Activated CD4-positive, alpha-beta T cell treated with anti-CD3 and anti-CD28 coated beads for 4 hours (primary cell): ENCODE results near the gene PDE2A.

Source experiments
- DNase-seq, 2 donors: peaks; one replicate each; pipeline ENCODE4 v3.0.0-alpha.2; 2020

Gene PDE2A

GRCh38 chr11:72537051-72537450, 137.2 kb downstream of the PDE2A start:
- no peak for DNase-seq

DNA sequence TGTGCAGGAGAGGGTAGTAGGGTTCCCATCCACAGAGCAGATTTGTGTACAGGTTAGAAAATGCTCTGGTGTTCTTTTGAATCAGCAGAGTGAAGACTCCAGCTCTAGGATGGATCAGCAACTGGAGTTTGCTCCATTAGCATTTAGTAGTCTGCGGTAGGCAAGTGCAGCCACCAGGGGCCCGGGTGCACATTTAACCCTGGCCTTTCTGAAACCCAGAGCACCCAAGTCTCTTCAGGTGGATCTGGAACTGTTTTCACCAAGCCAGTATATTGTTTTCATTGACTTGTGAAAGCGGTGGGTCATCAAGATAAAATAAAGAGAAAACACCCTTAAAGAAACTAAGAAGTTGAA, 139.1 kb downstream of the PDE2A start:
- DNase-seq: no peak

GRCh38 chr11:72534371-72535193, 139.6 kb downstream of the PDE2A start:
- DNase-seq: no peak

DNA sequence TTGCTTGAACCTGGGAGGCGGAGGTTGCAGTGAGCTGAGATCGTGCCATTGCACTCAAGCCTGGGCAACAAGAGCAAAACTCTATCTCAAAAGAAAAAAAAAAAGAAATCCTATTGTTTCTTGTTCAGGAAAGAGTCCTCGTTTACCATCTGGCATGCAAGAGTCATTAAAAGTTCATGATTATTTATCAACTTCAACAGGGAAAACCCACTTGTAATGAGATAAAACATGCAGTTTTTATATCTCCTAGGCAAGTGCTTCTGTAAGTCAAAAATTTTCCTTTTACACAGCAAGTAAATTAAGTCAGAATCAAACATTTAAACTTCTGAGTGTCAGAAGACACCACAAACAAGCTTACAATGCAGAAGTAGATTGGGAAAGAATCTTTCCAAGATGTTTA, 145.2 kb downstream of the PDE2A start:
- no peak for DNase-seq

- no peak for DNase-seq
These were observed 146.1 kb downstream of the PDE2A start for GRCh38 chr11:72528121-72528520.
